Uterus (tissue), 4 donors: ENCODE results near the gene PYGL. TPM values are rescaled to one million over a fixed set of nuclear protein-coding genes. Genes with fewer than 3 reads are reported as not detected.

Experiments
- DNase-seq, 2 donors: peaks; one replicate each; pipeline ENCODE4 v3.0.0-alpha.2; 2019 to 2020
- H3K27ac ChIP-seq, 2 donors: fragments of 200-600 bp; sonication (generic); 1 replicate in 1 of 2; 2 replicates in 1 of 2; pipeline ENCODE4 v1.5.1; 2016 to 2018
- H3K27me3 ChIP-seq, 2 donors: fragments of 200-600 bp; sonication (generic); one replicate each; pipeline ENCODE4 v1.5.1; 2018 to 2019; ENCODE audit warnings: control low read depth in 1 of 2
- H3K36me3 ChIP-seq, 2 donors: fragments of 200-600 bp; sonication (generic); one replicate each; pipeline ENCODE4 v1.5.1; 2019; ENCODE audit warnings: control low read depth in 1 of 2
- H3K4me1 ChIP-seq, 2 donors: fragments of 200-600 bp; sonication (generic); one replicate each; pipeline ENCODE4 v1.5.1; 2018 to 2019; ENCODE audit warnings: control low read depth in 1 of 2
- H3K4me3 ChIP-seq, 2 donors: fragments of 200-600 bp; sonication (generic); 1 replicate in 1 of 2; 2 replicates in 1 of 2; pipeline ENCODE4 v1.5.1; 2018 to 2019; ENCODE audit warnings: mild to moderate bottlenecking in 1 of 2
- H3K9me3 ChIP-seq, 2 donors: fragments of 200-600 bp; sonication (generic); one replicate each; pipeline ENCODE4 v1.5.1; 2019; ENCODE audit warnings: control low read depth in 1 of 2
- CTCF ChIP-seq, 4 experiments: fragments of 200-600 bp in 2 of 4; fragments of 450-650 bp in 2 of 4; sonication (generic) in 2 of 4; IDR thresholded peaks; one replicate each; pipeline ENCODE4 v1.5.1; 2016 to 2019; ENCODE audit warnings: antibody characterized with exemption in 4 of 4, mild to moderate bottlenecking in 2 of 4, moderate library complexity in 1 of 4
- POLR2A ChIP-seq, 2 donors: fragments of 450-650 bp; IDR thresholded peaks; one replicate each; pipeline ENCODE4 v1.6.1; 2016; ENCODE audit warnings: antibody characterized with exemption in 2 of 2, mild to moderate bottlenecking in 1 of 2, moderate library complexity in 1 of 2
- intact Hi-C: fragments of 100-400 bp; cut with DNase I; formaldehyde crosslinking; loops from one replicate; pipeline ENCODE4 v1.15.1; 2023; ENCODE audit warnings: low total_unique reads
- total RNA-seq, 4 donors: library from RNA; depleted of rRNA in 3 of 4; stranded (reverse); fragments of >200 nt in 3 of 4; gene quantifications; one replicate each; pipeline versions ENCODE4 v1.1.0 to v1.2.4, GENCODE V29; 2014 to 2023
- donor health status: DM: yes; HTN: yes; CAD: no.

PYGL gene
- total RNA-seq, 4 donors from 2014 or later: 15.4 to 62.4 (median 35.2) TPM

- no peaks in the 10 kb centered on the region for H3K36me3 ChIP-seq
- H3K4me1 ChIP-seq: no peaks in the 10 kb centered on the region
- no peak for TF ChIP-seq CTCF (IDR thresholded peaks at IDR 0.05)
- no peak for TF ChIP-seq POLR2A (IDR thresholded peaks at IDR 0.05)
- intact Hi-C loops: no loop called here
- H3K27ac ChIP-seq: no peak overlapping the region
- no peak for DNase-seq
- no peaks in the 10 kb centered on the region for H3K9me3 ChIP-seq
- no peak overlapping the region for H3K4me3 ChIP-seq
- no peaks in the 10 kb centered on the region for H3K27me3 ChIP-seq
Observed at GRCh38 chr14:50883827-50884197, 60.5 kb downstream of the PYGL start.

GRCh38 chr14:50882932-50883826 is 61.1 kb downstream of the PYGL start:
- no peak overlapping the region for H3K4me3 ChIP-seq
- H3K27me3 ChIP-seq: no peaks in the 10 kb centered on the region
- no peak for DNase-seq
- no peaks in the 10 kb centered on the region for H3K36me3 ChIP-seq
- TF ChIP-seq POLR2A (IDR thresholded peaks at IDR 0.05): no peak
- no peak for TF ChIP-seq CTCF (IDR thresholded peaks at IDR 0.05)
- intact Hi-C loops: no loop called here
- no peak overlapping the region for H3K27ac ChIP-seq
- no peaks in the 10 kb centered on the region for H3K4me1 ChIP-seq
- H3K9me3 ChIP-seq: no peaks in the 10 kb centered on the region

- Histone ChIP-seq H3K27ac (no peak overlapping the region), H3K4me3 (no peak overlapping the region), H3K9me3 (no peaks in the 10 kb centered on the region), H3K36me3 (no peaks in the 10 kb centered on the region), H3K4me1 (peaks cover 0 to 6% of the 10 kb centered on the region in 2 donors), H3K27me3 (no peaks in the 10 kb centered on the region)
- DNase-seq: no peak
- intact Hi-C loops: no loop called here
- no peak for TF ChIP-seq CTCF (IDR thresholded peaks at IDR 0.05)
- no peak for TF ChIP-seq POLR2A (IDR thresholded peaks at IDR 0.05)
Observed at GRCh38 chr14:50875359-50876070, 68.8 kb downstream of the PYGL start.

GRCh38 chr14:50874757-50875156 is 69.5 kb downstream of the PYGL start:
- no peak overlapping the region for H3K4me3 ChIP-seq
- H3K36me3 ChIP-seq: no peaks in the 10 kb centered on the region
- no peak for TF ChIP-seq CTCF (IDR thresholded peaks at IDR 0.05)
- TF ChIP-seq POLR2A (IDR thresholded peaks at IDR 0.05): no peak
- no peak for DNase-seq
- H3K9me3 ChIP-seq: no peaks in the 10 kb centered on the region
- no peaks in the 10 kb centered on the region for H3K27me3 ChIP-seq
- no peak overlapping the region for H3K27ac ChIP-seq
- peaks cover 0 to 6% of the 10 kb centered on the region in 2 donors for H3K4me1 ChIP-seq
- intact Hi-C loops: no loop called here
